Panc1 (cell line): ENCODE results near the gene ACKR2.

Experiments
- CTCF ChIP-seq: fragments of 450-650 bp; IDR thresholded peaks from 2 replicates; pipeline ENCODE4 v1.5.1; 2017; ENCODE audit warnings: mild to moderate bottlenecking
- POLR2AphosphoS5 ChIP-seq: IDR thresholded peaks from 2 replicates; pipeline ENCODE4 v1.6.1; 2012; ENCODE audit warnings: mild to moderate bottlenecking, low read depth, low read length, moderate library complexity
- REST ChIP-seq, 2 experiments: IDR thresholded peaks; 2 replicates each; pipeline ENCODE4 v1.6.1; 2011 to 2012; ENCODE audit warnings: low read depth in 2 of 2, control low read depth in 1 of 2, low read length in 1 of 2, mild to moderate bottlenecking in 1 of 2, moderate library complexity in 1 of 2; ENCODE audit not compliant: insufficient read depth in 1 of 2

GRCh38 chr3:42891042-42891441, 81.8 kb downstream of the ACKR2 start:
- TF ChIP-seq CTCF: no peak
- TF ChIP-seq POLR2AphosphoS5: no peak
- no peak for TF ChIP-seq REST (IDR thresholded peaks at IDR 0.05; ENCODE audit: insufficient read depth in 1 of 2, low read depth in 2 of 2, low read length in 1 of 2)
